Colonic mucosa (tissue), 4 donors: Measurements from ENCODE around the gene ZNF91. TPM values are rescaled to one million over a fixed set of nuclear protein-coding genes. Genes with fewer than 3 reads are reported as not detected.
"Not testable (repeated sequence)": the region's sequence is repeated elsewhere in the genome, so short reads cannot be mapped to it uniquely, and the experiment has no call there.

Experiments
- DNase-seq: peaks from one replicate; pipeline ENCODE4 v3.0.0-alpha.2; 2020
- H3K27ac ChIP-seq: fragments of 200-600 bp; one replicate; pipeline ENCODE4 v1.8.0; 2021
- H3K27me3 ChIP-seq: fragments of 200-600 bp; one replicate; pipeline ENCODE4 v1.8.0; 2021
- H3K36me3 ChIP-seq: fragments of 200-600 bp; one replicate; pipeline ENCODE4 v1.8.0; 2021
- H3K4me1 ChIP-seq: fragments of 200-600 bp; one replicate; pipeline ENCODE4 v1.8.0; 2021; ENCODE audit warnings: mild to moderate bottlenecking
- H3K4me3 ChIP-seq: fragments of 200-600 bp; one replicate; pipeline ENCODE4 v1.8.0; 2021
- H3K9ac ChIP-seq, 2 donors: one replicate each; pipeline ENCODE4 v1.7.0; 2013; ENCODE audit warnings: control low read depth in 2 of 2, low read depth in 2 of 2, low read length in 2 of 2
- H3K9me3 ChIP-seq: fragments of 200-600 bp; one replicate; pipeline ENCODE4 v1.8.0; 2021
- CTCF ChIP-seq: fragments of 200-600 bp; IDR thresholded peaks from one replicate; pipeline ENCODE4 v1.8.0; 2022; ENCODE audit warnings: antibody characterized with exemption, mild to moderate bottlenecking
- intact Hi-C: fragments of 100-400 bp; cut with DNase I; formaldehyde crosslinking; loops from one replicate; pipeline ENCODE4 v1.14.1; 2022
- total RNA-seq, 2 donors: library from RNA; stranded (reverse); fragmentation: NEBNext Ultra II Directional in 1 of 2; extraction: Animal tissue kit (Norgen Biotek cat#: 25700) in 1 of 2; gene quantifications; one replicate each; pipeline ENCODE4 v1.2.1, GENCODE V29; 2021
- donor health status: healthy.
- donor health status: DM: no; HTN: no; CAD: no.
- donor health status: DM: no; HTN: no; CAD: no.

The ZNF91 gene
- total RNA-seq, 2 donors from 2014 or later: 70.8 to 80.5 TPM

GRCh38 chr19:23384858-23385257 lies 10.4 kb downstream of the ZNF91 start:
- intact Hi-C loops: loop anchor here (10.0 kb wide), 1 partner anchor 300 kb away; the partner anchor contains the start of gene ZNF675
- TF ChIP-seq CTCF: no peak
- Histone ChIP-seq H3K27me3 (no peaks in the 10 kb centered on the region), H3K9ac (no peak overlapping the region), H3K9me3 (no peaks in the 10 kb centered on the region), H3K36me3 (peaks cover 5% of the 10 kb centered on the region), H3K4me1 (no peaks in the 10 kb centered on the region), H3K4me3 (no peak overlapping the region), H3K27ac (no peak overlapping the region)
- DNase-seq: no peak

- no peak overlapping the region for H3K9ac ChIP-seq
- H3K4me1 ChIP-seq: no peaks in the 10 kb centered on the region
- no peak for TF ChIP-seq CTCF
- no peak overlapping the region for H3K4me3 ChIP-seq
- H3K9me3 ChIP-seq: no peaks in the 10 kb centered on the region
- H3K27ac ChIP-seq: no peak overlapping the region
- H3K36me3 ChIP-seq: peaks cover 5% of the 10 kb centered on the region
- H3K27me3 ChIP-seq: no peaks in the 10 kb centered on the region
- DNase-seq: no peak
- intact Hi-C loops: loop anchor here (10.0 kb wide), 1 partner anchor 301 kb away; the partner anchor contains the start of gene ZNF675
Observed at GRCh38 chr19:23384166-23384565, 11.1 kb downstream of the ZNF91 start.

- Histone ChIP-seq H3K4me1 (no peaks in the 10 kb centered on the region), H3K27me3 (no peaks in the 10 kb centered on the region), H3K36me3 (no peaks in the 10 kb centered on the region), H3K27ac (no peak overlapping the region), H3K9me3 (no peaks in the 10 kb centered on the region), H3K4me3 (no peak overlapping the region), H3K9ac (no peak overlapping the region)
- no peak for DNase-seq
- intact Hi-C loops: loop anchor here (10.0 kb wide), 1 partner anchor 302 kb away; the partner anchor contains the start of gene ZNF675
- TF ChIP-seq CTCF: no peak
Observed at GRCh38 chr19:23382955-23383354, 12.3 kb downstream of the ZNF91 start.

- no peak overlapping the region for H3K9ac ChIP-seq
- intact Hi-C loops: loop anchor here (10.0 kb wide), 1 partner anchor 304 kb away; the partner anchor contains the start of gene ZNF675
- TF ChIP-seq CTCF: no peak
- H3K27ac ChIP-seq: no peak overlapping the region
- no peaks in the 10 kb centered on the region for H3K36me3 ChIP-seq
- no peaks in the 10 kb centered on the region for H3K9me3 ChIP-seq
- H3K4me3 ChIP-seq: no peak overlapping the region
- H3K4me1 ChIP-seq: no peaks in the 10 kb centered on the region
- no peak for DNase-seq
- no peaks in the 10 kb centered on the region for H3K27me3 ChIP-seq
Observed at GRCh38 chr19:23381114-23381513, 14.2 kb downstream of the ZNF91 start.

GRCh38 chr19:23379671-23380070 lies 15.6 kb downstream of the ZNF91 start:
- H3K4me3 ChIP-seq, H3K9ac ChIP-seq, H3K36me3 ChIP-seq, H3K27me3 ChIP-seq, DNase-seq, H3K9me3 ChIP-seq, H3K4me1 ChIP-seq, H3K27ac ChIP-seq: not testable (repeated sequence)
- intact Hi-C loops: loop anchor here (10.0 kb wide), 1 partner anchor 305 kb away; the partner anchor contains the start of gene ZNF675

GRCh38 chr19:23378948-23379347 lies 16.3 kb downstream of the ZNF91 start:
- H3K36me3 ChIP-seq: peaks cover 2% of the 10 kb centered on the region
- no peaks in the 10 kb centered on the region for H3K4me1 ChIP-seq
- no peak overlapping the region for H3K27ac ChIP-seq
- no peak overlapping the region for H3K9ac ChIP-seq
- no peak overlapping the region for H3K4me3 ChIP-seq
- DNase-seq: no peak
- intact Hi-C loops: no loop called here
- H3K27me3 ChIP-seq: no peaks in the 10 kb centered on the region
- TF ChIP-seq CTCF: no peak
- no peaks in the 10 kb centered on the region for H3K9me3 ChIP-seq
